ENCODE results near the gene LCN10. TPM values are rescaled to one million over a fixed set of nuclear protein-coding genes. Genes with fewer than 3 reads are reported as not detected.

Gene LCN10
- total RNA-seq, 1 donor from 2014 or later, result not detected

- no peak overlapping the region for H3K4me2 ChIP-seq
- TF ChIP-seq CTCF (IDR thresholded peaks at IDR 0.05) (no peak), EZH2phosphoT487 (IDR thresholded peaks at IDR 0.05) (no peak), EZH2 (IDR thresholded peaks at IDR 0.05) (no peak)
- Mint-ChIP-seq H3K27ac (no peak overlapping the region), H3K9me3 (no peaks in the 10 kb centered on the region), H3K4me1 (no peaks in the 10 kb centered on the region), H3K4me3 (no peak overlapping the region), H3K36me3 (no peaks in the 10 kb centered on the region), H3K27me3 (ENCODE audit: insufficient read depth, low read depth) (peaks cover 18% of the 10 kb centered on the region)
- H3K79me2 ChIP-seq (ENCODE audit: low read depth), result no peaks in the 10 kb centered on the region
- no peaks in the 10 kb centered on the region for H3K9me3 ChIP-seq (ENCODE audit: low read depth)
- no peaks in the 10 kb centered on the region for H3F3A ChIP-seq (ENCODE audit: low read depth)
- H4K20me1 ChIP-seq (ENCODE audit: low read depth), result no peaks in the 10 kb centered on the region
- H3K9ac ChIP-seq, result no peak overlapping the region
- H3K4me3 ChIP-seq, result no peak overlapping the region
- no peak overlapping the region for H2AFZ ChIP-seq (replicated peaks)
- H3K4me1 ChIP-seq, result no peaks in the 10 kb centered on the region
- DNase-seq (ENCODE audit: low spot score), result no peak
- no peaks in the 10 kb centered on the region for H3K27me3 ChIP-seq
- no peaks in the 10 kb centered on the region for H3K36me3 ChIP-seq
- H3K27ac ChIP-seq, result no peak overlapping the region
Observed at GRCh38 chr9:136734837-136735496, 7.8 kb downstream of the LCN10 start.

- no peak overlapping the region for H3K4me3 Mint-ChIP-seq
- no peak overlapping the region for H3K27ac Mint-ChIP-seq
- TF ChIP-seq EZH2phosphoT487 (IDR thresholded peaks at IDR 0.05) (no peak), EZH2 (IDR thresholded peaks at IDR 0.05) (no peak), CTCF (IDR thresholded peaks at IDR 0.05) (no peak)
- no peak for DNase-seq (ENCODE audit: low spot score)
- no peaks in the 10 kb centered on the region for H3K9me3 ChIP-seq (ENCODE audit: low read depth)
- H3K79me2 ChIP-seq (ENCODE audit: low read depth), result peaks cover 7% of the 10 kb centered on the region
- H3K36me3 Mint-ChIP-seq, result no peaks in the 10 kb centered on the region
- H3K4me2 ChIP-seq, result no peak overlapping the region
- no peaks in the 10 kb centered on the region for H3K9me3 Mint-ChIP-seq
- H3K27ac ChIP-seq, result no peak overlapping the region
- H3K27me3 ChIP-seq, result peaks cover 12% of the 10 kb centered on the region
- no peak overlapping the region for H2AFZ ChIP-seq (replicated peaks)
- no peak overlapping the region for H3K9ac ChIP-seq
- no peaks in the 10 kb centered on the region for H4K20me1 ChIP-seq (ENCODE audit: low read depth)
- H3K4me1 Mint-ChIP-seq, result peaks cover 4% of the 10 kb centered on the region
- H3K4me3 ChIP-seq, result no peak overlapping the region
- no peaks in the 10 kb centered on the region for H3K36me3 ChIP-seq
- peaks cover 15% of the 10 kb centered on the region for H3K27me3 Mint-ChIP-seq (ENCODE audit: insufficient read depth, low read depth)
- peaks cover 6% of the 10 kb centered on the region for H3F3A ChIP-seq (ENCODE audit: low read depth)
- no peaks in the 10 kb centered on the region for H3K4me1 ChIP-seq
Observed at GRCh38 chr9:136733611-136734010, 9.1 kb downstream of the LCN10 start.

- Mint-ChIP-seq H3K4me1 (peaks cover 4% of the 10 kb centered on the region), H3K27me3 (ENCODE audit: insufficient read depth, low read depth) (peaks cover 9% of the 10 kb centered on the region), H3K9me3 (no peaks in the 10 kb centered on the region), H3K36me3 (no peaks in the 10 kb centered on the region), H3K4me3 (no peak overlapping the region), H3K27ac (no peak overlapping the region)
- peaks cover 6% of the 10 kb centered on the region for H3F3A ChIP-seq (ENCODE audit: low read depth)
- H3K79me2 ChIP-seq (ENCODE audit: low read depth), result peaks cover 10% of the 10 kb centered on the region
- no peak overlapping the region for H3K4me3 ChIP-seq
- no peaks in the 10 kb centered on the region for H3K36me3 ChIP-seq
- H3K4me1 ChIP-seq, result no peaks in the 10 kb centered on the region
- peaks cover 3% of the 10 kb centered on the region for H4K20me1 ChIP-seq (ENCODE audit: low read depth)
- no peak for TF ChIP-seq EZH2 (IDR thresholded peaks at IDR 0.05)
- TF ChIP-seq EZH2phosphoT487 (IDR thresholded peaks at IDR 0.05), result no peak
- no peak for TF ChIP-seq CTCF (IDR thresholded peaks at IDR 0.05)
- no peak overlapping the region for H2AFZ ChIP-seq (replicated peaks)
- H3K4me2 ChIP-seq, result no peak overlapping the region
- H3K27me3 ChIP-seq, result peaks cover 17% of the 10 kb centered on the region
- H3K27ac ChIP-seq, result no peak overlapping the region
- H3K9ac ChIP-seq, result no peak overlapping the region
- DNase-seq (ENCODE audit: low spot score), result no peak
- H3K9me3 ChIP-seq (ENCODE audit: low read depth), result no peaks in the 10 kb centered on the region
Observed at GRCh38 chr9:136732444-136733178, 10.1 kb downstream of the LCN10 start.
